Measurements from ENCODE around the gene TEX36. TPM values are rescaled to one million over a fixed set of nuclear protein-coding genes. Genes with fewer than 3 reads are reported as not detected.

TEX36 gene
- total RNA-seq, 1 experiment from 2014 or later = not detected

- ChIA-PET POLR2A (no interaction called here), CTCF (no interaction called here)
- no TSS peak for BruUV-seq (replicated peaks)
- ATAC-seq = no peak
- Histone ChIP-seq H3K27me3 (ENCODE audit: control insufficient read depth, insufficient read depth, low read length) (peaks cover 21% of the 10 kb centered on the region), H3K4me3 (ENCODE audit: low read depth in 2 of 2, low read length in 2 of 2) (no peak overlapping the region), H3K4me1 (ENCODE audit: control insufficient read depth, insufficient read depth, low read length) (peaks cover 4% of the 10 kb centered on the region; the same call in 1 of the 2 replicates), H3K27ac (ENCODE audit: low read length) (no peak overlapping the region), H3K36me3 (ENCODE audit: control insufficient read depth, insufficient read depth, low read length) (no peaks in the 10 kb centered on the region), H3K9me3 (ENCODE audit: control insufficient read depth, insufficient read depth, low read depth, low read length) (no peaks in the 10 kb centered on the region)
- in situ Hi-C loops (cut with HindIII; ENCODE audit: low pct_unique_long_range_greater_than_20kb, low sequenced_read_pairs) (no loop called here), intact Hi-C loops (cut with micrococcal nuclease; ENCODE audit: unreplicated experiment) (no loop called here)
- DNase-seq (ENCODE audit: low read depth, low spot score) = no peak
- no peak for TF ChIP-seq POLR2AphosphoS5 (IDR thresholded peaks at IDR 0.05; ENCODE audit: low read depth, low read length)
- no peak for TF ChIP-seq TCF7L2 (IDR thresholded peaks at IDR 0.05; ENCODE audit: low read depth, low read length)
These were observed 45.5 kb downstream of the TEX36 start for GRCh38 chr10:125637496-125637895.

- H3K9me3 ChIP-seq (ENCODE audit: control insufficient read depth, insufficient read depth, low read depth, low read length) = no peaks in the 10 kb centered on the region
- CTCF ChIA-PET = no interaction called here
- peaks cover 4% of the 10 kb centered on the region; the same call in 1 of the 2 replicates for H3K4me1 ChIP-seq (ENCODE audit: control insufficient read depth, insufficient read depth, low read length)
- POLR2A ChIA-PET = no interaction called here
- in situ Hi-C loops (cut with HindIII; ENCODE audit: low pct_unique_long_range_greater_than_20kb, low sequenced_read_pairs) (no loop called here), intact Hi-C loops (cut with micrococcal nuclease; ENCODE audit: unreplicated experiment) (no loop called here)
- H3K27ac ChIP-seq (ENCODE audit: low read length) = no peak overlapping the region
- DNase-seq (ENCODE audit: low read depth, low spot score) = no peak
- no peak for ATAC-seq
- no peak overlapping the region for H3K4me3 ChIP-seq (ENCODE audit: low read depth in 2 of 2, low read length in 2 of 2)
- BruUV-seq (replicated peaks) = no TSS peak
- peaks cover 18% of the 10 kb centered on the region for H3K27me3 ChIP-seq (ENCODE audit: control insufficient read depth, insufficient read depth, low read length)
- no peak for TF ChIP-seq CTCF (IDR thresholded peaks at IDR 0.05)
- TF ChIP-seq TCF7L2 (IDR thresholded peaks at IDR 0.05; ENCODE audit: low read depth, low read length) = no peak
- TF ChIP-seq REST (IDR thresholded peaks at IDR 0.05; ENCODE audit: insufficient read depth in 1 of 2, low read depth in 2 of 2, low read length in 1 of 2) = no peak
- no peak for TF ChIP-seq POLR2AphosphoS5 (IDR thresholded peaks at IDR 0.05; ENCODE audit: low read depth, low read length)
- TF ChIP-seq SIN3A (IDR thresholded peaks at IDR 0.05; ENCODE audit: borderline replicate concordance, insufficient read depth, low read depth, low read length) = no peak
- H3K36me3 ChIP-seq (ENCODE audit: control insufficient read depth, insufficient read depth, low read length) = no peaks in the 10 kb centered on the region
These were observed 48.4 kb downstream of the TEX36 start for GRCh38 chr10:125634606-125635005.

DNA sequence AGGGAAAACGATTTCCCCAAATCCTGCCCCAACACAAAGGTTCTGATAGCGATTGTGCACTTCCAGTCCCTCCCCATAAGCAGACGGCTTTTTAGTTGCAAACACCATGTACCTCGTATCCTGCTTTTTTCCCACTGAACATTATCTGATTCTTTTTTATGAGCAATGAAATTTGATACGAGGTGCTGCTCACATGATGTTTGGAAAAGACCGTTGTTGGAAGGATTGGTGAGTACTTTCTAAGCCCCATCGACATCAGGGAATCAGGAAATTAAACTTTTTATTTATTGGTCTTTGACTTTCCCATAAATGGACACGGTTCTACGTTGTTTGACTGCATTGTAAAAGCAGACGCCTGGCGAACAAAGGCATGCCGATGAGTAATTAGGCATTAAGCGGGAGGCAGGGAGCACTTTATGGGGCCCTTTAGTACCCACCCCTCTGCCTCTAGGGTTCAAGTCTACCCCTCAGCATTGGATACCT, 49.4 kb downstream of the TEX36 start:
- CTCF ChIA-PET = no interaction called here
- ATAC-seq = no peak
- POLR2A ChIA-PET = no interaction called here

More for the DNA sequence above, 49.4 kb downstream of the TEX36 start:
- no TSS peak for BruUV-seq (replicated peaks)
- in situ Hi-C loops (cut with HindIII; ENCODE audit: low pct_unique_long_range_greater_than_20kb, low sequenced_read_pairs) = no loop called here
- TF ChIP-seq TCF7L2 (IDR thresholded peaks at IDR 0.05; ENCODE audit: low read depth, low read length) (peak; percentile 81), POLR2AphosphoS5 (IDR thresholded peaks at IDR 0.05; ENCODE audit: low read depth, low read length) (no peak)
- Histone ChIP-seq H3K4me1 (ENCODE audit: control insufficient read depth, insufficient read depth, low read length) (peaks cover 4% of the 10 kb centered on the region; the same call in 1 of the 2 replicates), H3K36me3 (ENCODE audit: control insufficient read depth, insufficient read depth, low read length) (no peaks in the 10 kb centered on the region), H3K27me3 (ENCODE audit: control insufficient read depth, insufficient read depth, low read length) (peaks cover 14% of the 10 kb centered on the region), H3K4me3 (ENCODE audit: low read depth in 2 of 2, low read length in 2 of 2) (no peak overlapping the region), H3K27ac (ENCODE audit: low read length) (no peak overlapping the region), H3K9me3 (ENCODE audit: control insufficient read depth, insufficient read depth, low read depth, low read length) (no peaks in the 10 kb centered on the region)
- intact Hi-C loops (cut with micrococcal nuclease; ENCODE audit: unreplicated experiment) = no loop called here
- DNase-seq (ENCODE audit: low read depth, low spot score) = no peak
